ENCODE measurements around the gene FMNL1. TPM values are rescaled to one million over a fixed set of nuclear protein-coding genes. Genes with fewer than 3 reads are reported as not detected.

FMNL1 gene
- total RNA-seq, 2 donors from 2014 or later, result 3.5 to 4.5 TPM

DNA sequence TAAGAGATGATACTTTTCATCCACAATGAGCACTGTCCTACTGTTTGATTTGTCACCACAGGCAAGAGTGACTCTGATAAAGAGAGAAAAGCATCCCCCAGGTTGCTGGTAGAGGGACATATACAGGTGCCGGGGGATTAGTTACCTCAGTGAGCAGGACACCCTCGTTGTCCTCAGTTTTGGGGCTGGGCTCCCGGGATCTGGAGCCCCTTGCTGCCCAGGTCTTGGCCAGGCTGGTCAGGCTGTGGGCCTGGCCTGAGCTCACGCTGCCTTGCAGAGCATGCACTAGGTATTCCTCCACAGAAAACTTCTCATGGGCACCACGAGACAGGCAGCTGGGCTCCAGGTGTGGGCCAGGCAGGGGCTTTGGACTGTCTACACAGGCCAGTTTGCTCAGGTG, 64.6 kb downstream of the FMNL1 start:
- H3K9ac ChIP-seq (ENCODE audit: extremely low read depth, low read length, poor library complexity, severe bottlenecking), result no peak overlapping the region
- Mint-ChIP-seq H3K27me3 (ENCODE audit: insufficient read depth) (no peaks in the 10 kb centered on the region), H3K9me3 (no peaks in the 10 kb centered on the region), H3K36me3 (ENCODE audit: low read depth) (peaks cover 50% of the 10 kb centered on the region), H3K4me1 (no peaks in the 10 kb centered on the region), H3K4me3 (no peak overlapping the region), H3K27ac (no peak overlapping the region)
- peaks cover 34% of the 10 kb centered on the region for H3K36me3 ChIP-seq (ENCODE audit: control insufficient read depth, insufficient read depth, low read length)
- H3K9me3 ChIP-seq (ENCODE audit: control insufficient read depth, low read length), result no peaks in the 10 kb centered on the region
- no peak overlapping the region for H3K27ac ChIP-seq (ENCODE audit: low read depth, low read length)
- H3K4me3 ChIP-seq (ENCODE audit: low read length), result no peak overlapping the region
- no peak for DNase-seq
- TF ChIP-seq, protein P1, sequence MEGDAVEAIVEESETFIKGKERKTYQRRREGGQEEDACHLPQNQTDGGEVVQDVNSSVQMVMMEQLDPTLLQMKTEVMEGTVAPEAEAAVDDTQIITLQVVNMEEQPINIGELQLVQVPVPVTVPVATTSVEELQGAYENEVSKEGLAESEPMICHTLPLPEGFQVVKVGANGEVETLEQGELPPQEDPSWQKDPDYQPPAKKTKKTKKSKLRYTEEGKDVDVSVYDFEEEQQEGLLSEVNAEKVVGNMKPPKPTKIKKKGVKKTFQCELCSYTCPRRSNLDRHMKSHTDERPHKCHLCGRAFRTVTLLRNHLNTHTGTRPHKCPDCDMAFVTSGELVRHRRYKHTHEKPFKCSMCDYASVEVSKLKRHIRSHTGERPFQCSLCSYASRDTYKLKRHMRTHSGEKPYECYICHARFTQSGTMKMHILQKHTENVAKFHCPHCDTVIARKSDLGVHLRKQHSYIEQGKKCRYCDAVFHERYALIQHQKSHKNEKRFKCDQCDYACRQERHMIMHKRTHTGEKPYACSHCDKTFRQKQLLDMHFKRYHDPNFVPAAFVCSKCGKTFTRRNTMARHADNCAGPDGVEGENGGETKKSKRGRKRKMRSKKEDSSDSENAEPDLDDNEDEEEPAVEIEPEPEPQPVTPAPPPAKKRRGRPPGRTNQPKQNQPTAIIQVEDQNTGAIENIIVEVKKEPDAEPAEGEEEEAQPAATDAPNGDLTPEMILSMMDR (conservative IDR thresholded peaks at IDR 0.05), result no peak
- no peaks in the 10 kb centered on the region for H3K4me1 ChIP-seq (ENCODE audit: control insufficient read depth, insufficient read depth, low read length)
- H3K27me3 ChIP-seq (ENCODE audit: control insufficient read depth, insufficient read depth, low read length, poor library complexity, severe bottlenecking), result no peaks in the 10 kb centered on the region
- 89 to 94% methylated on average over 5 of the region's 5 CpGs for WGBS, 2 experiments (ENCODE audit: insufficient coverage in 1 of 2, insufficient read length in 1 of 2)

DNA sequence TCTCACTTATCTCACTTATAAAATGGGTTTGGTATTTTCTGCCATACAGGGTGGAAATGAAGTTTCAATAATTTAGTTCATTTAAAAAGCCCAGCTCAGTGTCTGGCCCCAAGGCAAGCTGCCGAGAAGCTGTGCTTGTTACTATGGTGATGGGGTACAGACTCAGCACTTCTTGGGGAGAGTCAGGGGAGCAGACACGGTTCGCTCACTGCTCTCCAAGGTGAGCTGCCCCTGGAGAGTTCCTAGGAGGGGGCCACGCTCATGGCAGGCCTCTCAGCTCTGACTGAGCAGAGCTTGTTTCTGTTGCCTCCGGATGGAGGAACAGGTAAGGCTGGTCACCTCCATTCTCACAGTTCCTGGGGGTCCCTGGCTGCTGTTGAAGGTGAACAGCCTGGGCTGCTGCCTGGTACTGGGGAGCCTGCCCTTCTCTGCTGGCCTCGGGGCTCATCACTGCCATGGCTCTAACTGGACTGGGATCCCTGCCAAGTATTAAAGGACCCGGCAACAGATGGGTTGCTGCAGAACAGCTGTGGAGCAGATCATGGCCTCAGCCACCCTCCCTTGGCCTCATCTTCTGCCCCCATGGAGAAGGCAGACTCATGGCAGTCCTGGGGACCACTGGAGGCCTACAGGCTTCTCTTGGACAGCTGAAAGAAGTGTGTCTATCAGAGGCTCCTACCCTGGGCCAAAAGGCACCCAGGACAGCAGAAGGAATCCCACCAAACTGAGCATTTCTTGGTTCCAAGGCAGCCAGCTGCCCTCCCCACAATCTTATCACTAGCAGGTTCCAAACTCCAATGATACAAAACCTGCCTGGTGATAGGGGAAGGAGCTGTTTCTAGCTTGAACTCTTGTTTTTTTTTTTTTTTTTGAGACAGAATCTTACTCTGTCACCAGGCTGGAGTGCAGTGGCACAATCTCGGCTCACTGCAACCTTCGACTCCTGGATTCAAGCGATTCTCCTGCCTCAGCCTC, 66.1 kb downstream of the FMNL1 start:
- Mint-ChIP-seq H3K27me3 (ENCODE audit: insufficient read depth) (no peaks in the 10 kb centered on the region), H3K9me3 (no peaks in the 10 kb centered on the region), H3K4me1 (no peaks in the 10 kb centered on the region), H3K27ac (no peak overlapping the region), H3K36me3 (ENCODE audit: low read depth) (peaks cover 43% of the 10 kb centered on the region), H3K4me3 (no peak overlapping the region)
- no peak overlapping the region for H3K4me3 ChIP-seq (ENCODE audit: low read length)
- no peak for DNase-seq
- TF ChIP-seq, protein P1 (conservative IDR thresholded peaks at IDR 0.05), result no peak
- no peaks in the 10 kb centered on the region for H3K27me3 ChIP-seq (ENCODE audit: control insufficient read depth, insufficient read depth, low read length, poor library complexity, severe bottlenecking)
- WGBS, 2 experiments (ENCODE audit: insufficient coverage in 1 of 2, insufficient read length in 1 of 2), result 90 to 92% methylated on average over 9 to 10 of the region's 10 CpGs
- H3K27ac ChIP-seq (ENCODE audit: low read depth, low read length), result no peak overlapping the region
- no peaks in the 10 kb centered on the region for H3K4me1 ChIP-seq (ENCODE audit: control insufficient read depth, insufficient read depth, low read length)
- no peak overlapping the region for H3K9ac ChIP-seq (ENCODE audit: extremely low read depth, low read length, poor library complexity, severe bottlenecking)
- peaks cover 25% of the 10 kb centered on the region for H3K36me3 ChIP-seq (ENCODE audit: control insufficient read depth, insufficient read depth, low read length)
- no peaks in the 10 kb centered on the region for H3K9me3 ChIP-seq (ENCODE audit: control insufficient read depth, low read length)

DNA sequence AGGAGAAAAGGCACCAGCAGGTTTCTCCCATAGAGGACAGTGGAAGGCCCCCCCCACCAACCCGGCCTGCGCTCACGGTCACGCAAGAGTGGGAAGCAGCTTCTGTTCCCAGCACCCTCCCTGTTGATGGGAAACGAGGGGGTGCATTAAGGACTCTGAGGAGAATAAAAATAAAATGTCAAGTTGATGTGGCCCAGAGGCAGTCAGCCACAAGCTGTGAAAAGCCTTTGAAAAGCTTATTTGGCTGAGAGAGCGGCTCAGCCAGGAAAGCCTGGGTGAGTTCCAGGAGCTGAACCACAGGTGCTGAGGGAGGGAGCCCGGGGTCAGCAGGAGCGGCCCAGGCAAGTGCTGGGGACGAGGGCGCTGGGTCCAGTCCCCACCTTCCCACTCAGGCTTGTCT, 67.1 kb downstream of the FMNL1 start:
- no peaks in the 10 kb centered on the region for H3K27me3 Mint-ChIP-seq (ENCODE audit: insufficient read depth)
- H3K36me3 Mint-ChIP-seq (ENCODE audit: low read depth), result peaks cover 35% of the 10 kb centered on the region
- peaks cover 17% of the 10 kb centered on the region for H3K36me3 ChIP-seq (ENCODE audit: control insufficient read depth, insufficient read depth, low read length)
- no peaks in the 10 kb centered on the region for H3K9me3 ChIP-seq (ENCODE audit: control insufficient read depth, low read length)
- H3K27me3 ChIP-seq (ENCODE audit: control insufficient read depth, insufficient read depth, low read length, poor library complexity, severe bottlenecking), result no peaks in the 10 kb centered on the region
- DNase-seq, result no peak
- TF ChIP-seq, protein P1 (conservative IDR thresholded peaks at IDR 0.05), result no peak
- no peaks in the 10 kb centered on the region for H3K9me3 Mint-ChIP-seq
- no peak overlapping the region for H3K4me3 Mint-ChIP-seq
- no peaks in the 10 kb centered on the region for H3K4me1 ChIP-seq (ENCODE audit: control insufficient read depth, insufficient read depth, low read length)
- WGBS, 2 experiments (ENCODE audit: insufficient coverage in 1 of 2, insufficient read length in 1 of 2), result 93 to 100% methylated on average over 6 to 10 of the region's 10 CpGs
- H3K4me3 ChIP-seq (ENCODE audit: low read length), result no peak overlapping the region
- no peak overlapping the region for H3K9ac ChIP-seq (ENCODE audit: extremely low read depth, low read length, poor library complexity, severe bottlenecking)
- no peak overlapping the region for H3K27ac Mint-ChIP-seq
- H3K27ac ChIP-seq (ENCODE audit: low read depth, low read length), result no peak overlapping the region
- H3K4me1 Mint-ChIP-seq, result peaks cover 3% of the 10 kb centered on the region

All from endodermal cell (in vitro differentiated cells).